SK-N-SH (cell line): ENCODE results near the gene PRR16. TPM values are rescaled to one million over a fixed set of nuclear protein-coding genes. Genes with fewer than 3 reads are reported as not detected.
A peak's percentile ranks its signal among the peaks of the same experiment; 100 is the strongest.

Experiments
- CTCF ChIA-PET: fragments of 300-600, 350-600 bp; formaldehyde crosslinking; extraction: SDS; loops from one replicate; lab custom pipeline; 2021; lab: Yijun Ruan, JAX
- POLR2A ChIA-PET: fragments of 350-600 bp; sonication (Branson Sonifier 250); formaldehyde crosslinking; extraction: SDS; loops from one replicate; lab custom pipeline; 2020; ENCODE audit warnings: antibody characterized with exemption, inconsistent platforms; lab: Yijun Ruan, JAX
- DNase-seq: peaks from one replicate; pipeline ENCODE4 v3.0.0; 2012
- H2AFZ ChIP-seq: fragments of 200-600 bp; sonication (generic); 2 replicates; pipeline ENCODE4 v1.8.1; 2016; ENCODE audit warnings: antibody characterized with exemption, mild to moderate bottlenecking, low read depth
- H3F3A ChIP-seq: fragments of 200-600 bp; sonication (generic); replicated peaks from 2 replicates; pipeline ENCODE3; 2016; ENCODE audit warnings: antibody characterized with exemption, mild to moderate bottlenecking; ENCODE audit not compliant: insufficient read depth
- H3K27ac ChIP-seq, 2 experiments: fragments of 200-500 bp in 1 of 2; fragments of 200-600 bp in 1 of 2; sonication (Bioruptor generic) in 1 of 2; sonication (generic), shearing (Covaris generic) in 1 of 2; 2 replicates each; pipeline versions ENCODE4 v1.5.1 to v1.6.1; 2014 to 2016; ENCODE audit warnings: low read depth in 2 of 2, inconsistent platforms in 1 of 2, low read length in 1 of 2, mild to moderate bottlenecking in 1 of 2, mixed read lengths in 1 of 2
- H3K27me3 ChIP-seq: fragments of 200-600 bp; sonication (generic), shearing (Covaris generic); 2 replicates; pipeline ENCODE4 v1.6.1; 2016; ENCODE audit warnings: mixed run types; ENCODE audit not compliant: insufficient read depth
- H3K36me3 ChIP-seq, 2 experiments: fragments of 200-500 bp in 1 of 2; fragments of 200-600 bp in 1 of 2; sonication (Bioruptor generic) in 1 of 2; sonication (generic) in 1 of 2; replicated peaks in 1 of 2; 2 replicates each; pipeline versions ENCODE3 to v1.5.1; 2014 to 2016; ENCODE audit warnings: low read length in 1 of 2, mild to moderate bottlenecking in 1 of 2; ENCODE audit not compliant: insufficient read depth in 2 of 2, control insufficient read depth in 1 of 2
- H3K4me1 ChIP-seq, 2 experiments: fragments of 200-500 bp in 1 of 2; fragments of 200-600 bp in 1 of 2; sonication (Bioruptor generic) in 1 of 2; sonication (generic), shearing (Covaris generic) in 1 of 2; 2 replicates each; pipeline versions ENCODE4 v1.5.1 to v1.6.1; 2014 to 2016; ENCODE audit warnings: low read depth in 1 of 2, low read length in 1 of 2, mixed run types in 1 of 2; ENCODE audit not compliant: insufficient read depth in 2 of 2, control insufficient read depth in 1 of 2
- H3K4me2 ChIP-seq: fragments of 200-600 bp; sonication (generic), shearing (Covaris generic); 2 replicates; pipeline ENCODE4 v1.6.1; 2017; ENCODE audit warnings: mixed run types
- H3K4me3 ChIP-seq, 2 experiments: fragments of 200-500 bp in 1 of 2; fragments of 200-600 bp in 1 of 2; sonication (Bioruptor generic) in 1 of 2; sonication (generic), shearing (Covaris generic) in 1 of 2; 2 replicates each; pipeline versions ENCODE4 v1.5.1 to v1.8.1; 2014 to 2016; ENCODE audit warnings: low read depth in 2 of 2, inconsistent platforms in 1 of 2, low read length in 1 of 2, mild to moderate bottlenecking in 1 of 2, mixed read lengths in 1 of 2, moderate library complexity in 1 of 2
- H3K79me2 ChIP-seq: fragments of 200-600 bp; sonication (generic); 2 replicates; pipeline ENCODE4 v1.8.1; 2017; ENCODE audit warnings: mild to moderate bottlenecking; ENCODE audit not compliant: insufficient read depth
- H3K9ac ChIP-seq: fragments of 200-600 bp; sonication (generic); 2 replicates; pipeline ENCODE4 v1.6.1; 2017; ENCODE audit warnings: mixed run types
- H3K9me2 ChIP-seq: fragments of 200-600 bp; sonication (generic); 2 replicates; pipeline ENCODE4 v1.6.1; 2017; ENCODE audit warnings: mixed run types
- H3K9me3 ChIP-seq: fragments of 200-600 bp; sonication (generic); 2 replicates; pipeline ENCODE4 v1.6.1; 2017; ENCODE audit warnings: mixed run types, mild to moderate bottlenecking, moderate library complexity
- H4K20me1 ChIP-seq: fragments of 200-600 bp; sonication (generic); 2 replicates; pipeline ENCODE4 v1.6.1; 2017; ENCODE audit warnings: mild to moderate bottlenecking, mixed run types; ENCODE audit not compliant: insufficient read depth
- ELF1 ChIP-seq: IDR thresholded peaks from 2 replicates; pipeline ENCODE4 v1.4.0; 2012
- EP300 ChIP-seq, 2 experiments: IDR thresholded peaks; 2 replicates each; pipeline versions ENCODE4 v1.4.0 to v1.6.1; 2012; ENCODE audit warnings: borderline replicate concordance in 1 of 2, low read depth in 1 of 2, low read length in 1 of 2
- EZH2phosphoT487 ChIP-seq: fragments of 200-600 bp; sonication (generic); IDR thresholded peaks from 2 replicates; pipeline ENCODE4 v1.6.1; 2017; ENCODE audit warnings: low read depth, mixed run types, mild to moderate bottlenecking, antibody characterized with exemption, moderate library complexity, borderline replicate concordance
- FOSL2 ChIP-seq: IDR thresholded peaks from 2 replicates; pipeline ENCODE4 v1.4.0; 2012; ENCODE audit warnings: low read depth, mild to moderate bottlenecking, moderate library complexity, borderline replicate concordance
- FOXM1 ChIP-seq: IDR thresholded peaks from 2 replicates; pipeline ENCODE4 v1.4.0; 2012; ENCODE audit warnings: low read depth, mild to moderate bottlenecking
- GABPA ChIP-seq: IDR thresholded peaks from 2 replicates; pipeline ENCODE4 v1.4.0; 2012; ENCODE audit warnings: low read depth, mild to moderate bottlenecking
- GATA2 ChIP-seq: sonication (generic); formaldehyde crosslinking; IDR thresholded peaks from 2 replicates; pipeline ENCODE4 v1.5.0; 2020; ENCODE audit warnings: mild to moderate bottlenecking, missing genetic modification reagents
- JUND ChIP-seq: IDR thresholded peaks from 2 replicates; pipeline ENCODE4 v1.4.0; 2012
- MXI1 ChIP-seq: IDR thresholded peaks from 2 replicates; pipeline ENCODE4 v1.6.1; 2012; ENCODE audit warnings: mild to moderate bottlenecking, low read depth, low read length, improper control_type of control experiment
- NRF1 ChIP-seq: IDR thresholded peaks from 2 replicates; pipeline ENCODE4 v1.6.1; 2012; ENCODE audit warnings: low read depth, mild to moderate bottlenecking, low read length
- POLR2AphosphoS5 ChIP-seq: IDR thresholded peaks from 2 replicates; pipeline ENCODE4 v1.6.1; 2012; ENCODE audit warnings: low read depth, low read length
- RAD21 ChIP-seq: IDR thresholded peaks from 2 replicates; pipeline ENCODE4 v1.6.1; 2012; ENCODE audit warnings: mild to moderate bottlenecking, low read length
- RCOR1 ChIP-seq: fragments of 150-350 bp; IDR thresholded peaks from 2 replicates; pipeline ENCODE4 v1.6.1; 2017; ENCODE audit warnings: antibody characterized with exemption, low read length
- SIN3A ChIP-seq: IDR thresholded peaks from 2 replicates; pipeline ENCODE4 v1.6.1; 2012; ENCODE audit warnings: low read depth, mild to moderate bottlenecking, low read length, moderate library complexity, borderline replicate concordance
- TCF12 ChIP-seq: IDR thresholded peaks from 2 replicates; pipeline ENCODE4 v1.4.0; 2012
- YY1 ChIP-seq: IDR thresholded peaks from 2 replicates; pipeline ENCODE4 v1.4.0; 2012; ENCODE audit warnings: low read depth, mild to moderate bottlenecking
- WGBS: methylation state at CpG from one replicate; pipeline ENCODE4 v1.1.6; 2017; ENCODE audit warnings: low lambda C conversion rate; 5-methylcytosine and 5-hydroxymethylcytosine counted together
- polyA plus RNA-seq, 3 experiments: library from polyadenylated mRNA; depleted of rRNA; stranded (reverse); fragments of >200 nt; gene quantifications; 2 replicates each; pipeline ENCODE4 v1.2.3, GENCODE V29; 2012
- TF ChIP-seq, protein P1 (sequence below): IDR thresholded peaks from 2 replicates; pipeline ENCODE4 v1.4.0; 2012; ENCODE audit warnings: low read depth
- TF ChIP-seq, protein P2 (sequence below): IDR thresholded peaks from 2 replicates; pipeline ENCODE4; 2012
- TF ChIP-seq, protein P3 (sequence below): fragments of 150-350 bp; IDR thresholded peaks from 2 replicates; pipeline ENCODE4 v1.6.1; 2017; ENCODE audit warnings: antibody characterized with exemption, low read length, low read depth, borderline replicate concordance
- TF ChIP-seq, protein P4 (sequence below): fragments of 200-600 bp; sonication (generic); IDR thresholded peaks from 2 replicates; pipeline ENCODE4 v1.6.1; 2017; ENCODE audit warnings: antibody characterized with exemption, mild to moderate bottlenecking, moderate library complexity
- TF ChIP-seq, protein P5 (sequence below): IDR thresholded peaks from 2 replicates; pipeline ENCODE4 v1.4.0; 2012; ENCODE audit warnings: low read depth, borderline replicate concordance

The PRR16 gene
- polyA plus RNA-seq, 1 of the 3 experiments (the other 2 are of a cell fraction) = 26.7 TPM

DNA sequence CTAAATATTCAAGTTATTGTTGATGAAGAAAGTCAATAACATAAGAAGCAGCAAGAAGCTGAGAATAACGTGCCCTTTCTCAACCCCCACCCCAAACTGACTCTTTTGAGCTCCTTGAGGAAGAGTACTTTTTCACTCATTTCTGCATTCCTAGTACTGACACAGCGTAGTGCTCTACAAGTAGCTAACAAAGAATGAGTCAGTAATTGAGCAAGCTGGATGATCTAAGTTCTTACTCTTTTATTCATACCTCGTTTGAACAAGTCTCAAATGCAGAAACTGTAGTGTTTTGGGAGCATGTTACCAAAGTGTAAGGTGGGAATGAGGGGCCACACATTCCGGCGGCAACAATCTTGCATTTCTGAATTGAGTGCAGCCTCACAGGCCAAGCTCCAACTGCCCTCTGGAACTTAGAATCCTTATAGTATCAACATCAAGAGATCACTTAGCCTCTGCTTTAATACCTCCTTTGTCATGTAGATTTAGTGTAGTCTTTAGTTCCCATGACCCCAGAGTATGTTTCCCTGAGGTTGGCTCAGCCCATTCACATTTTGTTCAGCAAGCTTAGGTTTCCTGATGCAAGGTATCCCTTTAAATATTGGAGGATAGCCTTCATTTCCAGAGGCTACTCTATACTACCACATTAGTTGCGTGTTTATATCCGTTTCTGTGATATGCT, 152.0 kb downstream of the PRR16 start:
- no peaks in the 10 kb centered on the region for H3K27me3 ChIP-seq
- no peak overlapping the region; the same call in none of the 2 replicates for H2AFZ ChIP-seq
- peaks cover 30% of the 10 kb centered on the region for H3F3A ChIP-seq
- peak overlapping the region; percentile 22; the same call in 1 of the 2 replicates for H3K9ac ChIP-seq
- H3K4me1 ChIP-seq = peaks cover 2 to 34% of the 10 kb centered on the region in 2 experiments; a peak in 3 of 4 replicates
- H3K9me3 ChIP-seq = no peaks in the 10 kb centered on the region
- H3K4me2 ChIP-seq = peak overlapping the region; percentile 26
- H4K20me1 ChIP-seq = no peaks in the 10 kb centered on the region
- WGBS = 56% methylated on average over 7 of the region's 7 CpGs
- peaks cover 0 to 23% of the 10 kb centered on the region in 2 experiments for H3K36me3 ChIP-seq
- peak overlapping the region; percentile 16 to 76 for H3K27ac ChIP-seq
- no peak overlapping the region for H3K4me3 ChIP-seq
- TF ChIP-seq, protein P1, sequence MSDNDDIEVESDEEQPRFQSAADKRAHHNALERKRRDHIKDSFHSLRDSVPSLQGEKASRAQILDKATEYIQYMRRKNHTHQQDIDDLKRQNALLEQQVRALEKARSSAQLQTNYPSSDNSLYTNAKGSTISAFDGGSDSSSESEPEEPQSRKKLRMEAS = peak; percentile 35; the same call in 1 of the 2 replicates
- TF ChIP-seq RAD21 (no peak), FOXM1 (no peak), FOSL2 (peak; percentile 75; the same call in 1 of the 2 replicates), JUND (peak; percentile 71), ELF1 (no peak), TCF12 (peak; percentile 41; the same call in 1 of the 2 replicates), RCOR1 (no peak)
- TF ChIP-seq, protein P2, sequence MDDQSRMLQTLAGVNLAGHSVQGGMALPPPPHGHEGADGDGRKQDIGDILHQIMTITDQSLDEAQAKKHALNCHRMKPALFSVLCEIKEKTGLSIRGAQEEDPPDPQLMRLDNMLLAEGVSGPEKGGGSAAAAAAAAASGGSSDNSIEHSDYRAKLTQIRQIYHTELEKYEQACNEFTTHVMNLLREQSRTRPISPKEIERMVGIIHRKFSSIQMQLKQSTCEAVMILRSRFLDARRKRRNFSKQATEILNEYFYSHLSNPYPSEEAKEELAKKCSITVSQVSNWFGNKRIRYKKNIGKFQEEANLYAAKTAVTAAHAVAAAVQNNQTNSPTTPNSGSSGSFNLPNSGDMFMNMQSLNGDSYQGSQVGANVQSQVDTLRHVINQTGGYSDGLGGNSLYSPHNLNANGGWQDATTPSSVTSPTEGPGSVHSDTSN = 0 out of 2 replicates have a peak, but pooled peaks have one; percentile 18
- TF ChIP-seq, all 33 proteins: peak for 5
- ChIA-PET CTCF (no interaction called here), POLR2A (no interaction called here)
- no peak for DNase-seq
- Histone ChIP-seq H3K9me2 (no peaks in the 10 kb centered on the region), H3K79me2 (peaks cover 30% of the 10 kb centered on the region)

DNA sequence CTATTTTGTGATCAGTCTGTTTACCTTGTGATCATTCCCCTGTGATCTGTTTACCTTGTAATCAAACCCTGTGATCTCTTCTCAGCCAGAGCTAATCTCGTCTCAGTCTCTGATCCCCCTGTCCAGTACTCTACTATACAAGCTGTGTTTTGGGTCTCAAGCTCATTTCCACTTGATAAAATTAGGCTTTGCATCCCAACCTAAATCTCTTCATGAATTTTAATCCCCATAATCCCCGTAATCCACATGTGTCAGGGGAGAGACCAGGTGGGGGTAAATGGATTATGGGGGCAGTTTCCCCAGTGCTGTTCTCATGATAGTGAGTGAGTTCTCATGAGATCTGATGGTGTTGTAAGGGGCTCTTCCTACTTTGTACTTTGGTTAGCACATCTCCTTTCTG, 157.2 kb downstream of the PRR16 start:
- Histone ChIP-seq H3K79me2 (peaks cover 10% of the 10 kb centered on the region; the same call in 1 of the 2 replicates), H3F3A (peaks cover 2% of the 10 kb centered on the region), H3K27ac (no peak overlapping the region), H3K9me2 (no peaks in the 10 kb centered on the region), H3K4me2 (no peak overlapping the region), H3K27me3 (no peaks in the 10 kb centered on the region), H4K20me1 (no peaks in the 10 kb centered on the region), H3K36me3 (peaks cover 0 to 30% of the 10 kb centered on the region in 2 experiments), H3K9ac (no peak overlapping the region), H3K4me3 (no peak overlapping the region), H3K4me1 (peaks cover 0 to 7% of the 10 kb centered on the region in 2 experiments; a peak in 1 of 4 replicates), H2AFZ (no peak overlapping the region), H3K9me3 (no peaks in the 10 kb centered on the region)
- WGBS = 93% methylated on average over 2 of the region's 2 CpGs
- ChIA-PET POLR2A (no interaction called here), CTCF (no interaction called here)
- DNase-seq = no peak
- TF ChIP-seq NRF1 = no peak
- no peak for TF ChIP-seq FOSL2
- TF ChIP-seq YY1 = no peak
- TF ChIP-seq, protein P3, sequence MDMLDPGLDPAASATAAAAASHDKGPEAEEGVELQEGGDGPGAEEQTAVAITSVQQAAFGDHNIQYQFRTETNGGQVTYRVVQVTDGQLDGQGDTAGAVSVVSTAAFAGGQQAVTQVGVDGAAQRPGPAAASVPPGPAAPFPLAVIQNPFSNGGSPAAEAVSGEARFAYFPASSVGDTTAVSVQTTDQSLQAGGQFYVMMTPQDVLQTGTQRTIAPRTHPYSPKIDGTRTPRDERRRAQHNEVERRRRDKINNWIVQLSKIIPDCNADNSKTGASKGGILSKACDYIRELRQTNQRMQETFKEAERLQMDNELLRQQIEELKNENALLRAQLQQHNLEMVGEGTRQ = no peak
- no peak for TF ChIP-seq MXI1
- no peak for TF ChIP-seq GATA2 (CRISPR knock-in tag)
- no peak for TF ChIP-seq TCF12
- TF ChIP-seq, protein P1 = no peak
- TF ChIP-seq, protein P4, sequence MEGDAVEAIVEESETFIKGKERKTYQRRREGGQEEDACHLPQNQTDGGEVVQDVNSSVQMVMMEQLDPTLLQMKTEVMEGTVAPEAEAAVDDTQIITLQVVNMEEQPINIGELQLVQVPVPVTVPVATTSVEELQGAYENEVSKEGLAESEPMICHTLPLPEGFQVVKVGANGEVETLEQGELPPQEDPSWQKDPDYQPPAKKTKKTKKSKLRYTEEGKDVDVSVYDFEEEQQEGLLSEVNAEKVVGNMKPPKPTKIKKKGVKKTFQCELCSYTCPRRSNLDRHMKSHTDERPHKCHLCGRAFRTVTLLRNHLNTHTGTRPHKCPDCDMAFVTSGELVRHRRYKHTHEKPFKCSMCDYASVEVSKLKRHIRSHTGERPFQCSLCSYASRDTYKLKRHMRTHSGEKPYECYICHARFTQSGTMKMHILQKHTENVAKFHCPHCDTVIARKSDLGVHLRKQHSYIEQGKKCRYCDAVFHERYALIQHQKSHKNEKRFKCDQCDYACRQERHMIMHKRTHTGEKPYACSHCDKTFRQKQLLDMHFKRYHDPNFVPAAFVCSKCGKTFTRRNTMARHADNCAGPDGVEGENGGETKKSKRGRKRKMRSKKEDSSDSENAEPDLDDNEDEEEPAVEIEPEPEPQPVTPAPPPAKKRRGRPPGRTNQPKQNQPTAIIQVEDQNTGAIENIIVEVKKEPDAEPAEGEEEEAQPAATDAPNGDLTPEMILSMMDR = no peak
- TF ChIP-seq SIN3A = no peak
- no peak for TF ChIP-seq EZH2phosphoT487
- TF ChIP-seq GABPA = no peak
- TF ChIP-seq POLR2AphosphoS5 = no peak
- no peak for TF ChIP-seq JUND
- no peak for TF ChIP-seq RCOR1
- TF ChIP-seq, protein P5, sequence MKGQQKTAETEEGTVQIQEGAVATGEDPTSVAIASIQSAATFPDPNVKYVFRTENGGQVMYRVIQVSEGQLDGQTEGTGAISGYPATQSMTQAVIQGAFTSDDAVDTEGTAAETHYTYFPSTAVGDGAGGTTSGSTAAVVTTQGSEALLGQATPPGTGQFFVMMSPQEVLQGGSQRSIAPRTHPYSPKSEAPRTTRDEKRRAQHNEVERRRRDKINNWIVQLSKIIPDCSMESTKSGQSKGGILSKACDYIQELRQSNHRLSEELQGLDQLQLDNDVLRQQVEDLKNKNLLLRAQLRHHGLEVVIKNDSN = no peak
- no peak for TF ChIP-seq EP300 (IDR thresholded peaks at IDR 0.05; ENCODE audit: borderline replicate concordance in 1 of 2, low read depth in 1 of 2, low read length in 1 of 2)
